Fibroblast of lung (primary cell): ENCODE results near the gene FUOM. TPM values are rescaled to one million over a fixed set of nuclear protein-coding genes. Genes with fewer than 3 reads are reported as not detected.

Experiments used
- DNase-seq, 2 donors: peaks; one replicate each; pipeline versions ENCODE4 v3.0.0 to v3.0.0-alpha.2; 2010; ENCODE audit warnings: low read depth in 2 of 2
- H2AFZ ChIP-seq: 2 replicates; pipeline ENCODE4 v1.5.1; 2012; ENCODE audit warnings: low read length, control low read depth, inconsistent platforms
- H3K27ac ChIP-seq: 2 replicates; pipeline ENCODE4 v1.5.1; 2011; ENCODE audit warnings: low read length, control low read depth; ENCODE audit not compliant: insufficient read depth
- H3K27me3 ChIP-seq: 2 replicates; pipeline ENCODE4 v1.5.1; 2011; ENCODE audit warnings: mild to moderate bottlenecking, low read length; ENCODE audit not compliant: control insufficient read depth, insufficient read depth
- H3K36me3 ChIP-seq: 2 replicates; pipeline ENCODE4 v1.5.1; 2011; ENCODE audit warnings: low read length; ENCODE audit not compliant: control insufficient read depth, insufficient read depth
- H3K4me1 ChIP-seq: 2 replicates; pipeline ENCODE4 v1.5.1; 2011; ENCODE audit warnings: low read length; ENCODE audit not compliant: control insufficient read depth, insufficient read depth; ENCODE audit errors: extremely low read depth
- H3K4me2 ChIP-seq: 2 replicates; pipeline ENCODE4 v1.5.1; 2011; ENCODE audit warnings: low read length, control low read depth; ENCODE audit not compliant: insufficient read depth; ENCODE audit errors: extremely low read depth
- H3K4me3 ChIP-seq, 4 experiments: fragments of 200-600 bp in 1 of 4; sonication (generic) in 1 of 4; replicated peaks in 1 of 4; 2 replicates each; pipeline ENCODE4 v1.5.1; 2011 to 2016; ENCODE audit warnings: low read length in 4 of 4, low read depth in 3 of 4, mild to moderate bottlenecking in 3 of 4, control low read depth in 2 of 4, inconsistent platforms in 1 of 4, mixed read lengths in 1 of 4; ENCODE audit not compliant: insufficient read depth in 1 of 4; ENCODE audit errors: control extremely low read depth in 1 of 4
- H3K79me2 ChIP-seq: 2 replicates; pipeline ENCODE4 v1.5.1; 2012; ENCODE audit warnings: mild to moderate bottlenecking, low read length, inconsistent platforms; ENCODE audit not compliant: control insufficient read depth, insufficient read depth
- H3K9ac ChIP-seq: 2 replicates; pipeline ENCODE4 v1.5.1; 2011; ENCODE audit warnings: mild to moderate bottlenecking, low read length, control low read depth; ENCODE audit not compliant: insufficient read depth
- H3K9me3 ChIP-seq: 2 replicates; pipeline ENCODE4 v1.5.1; 2012; ENCODE audit warnings: low read depth, low read length; ENCODE audit not compliant: control insufficient read depth, insufficient read depth
- H4K20me1 ChIP-seq: 2 replicates; pipeline ENCODE4 v1.5.1; 2011; ENCODE audit warnings: low read length; ENCODE audit not compliant: control insufficient read depth, insufficient read depth; ENCODE audit errors: extremely low read depth
- EZH2 ChIP-seq: IDR thresholded peaks from 2 replicates; pipeline ENCODE4 v1.5.1; 2012; ENCODE audit warnings: low read length, control low read depth, mild to moderate bottlenecking; ENCODE audit errors: missing control alignments
- polyA plus RNA-seq, 2 donors: library from polyadenylated mRNA; depleted of rRNA in 1 of 2; stranded (reverse) in 1 of 2; unstranded in 1 of 2; fragments of >200 nt; gene quantifications; 2 replicates each; pipeline ENCODE4 v1.2.1, GENCODE V29; 2011 to 2012; ENCODE audit warnings: missing spikeins in 1 of 2
- total RNA-seq: library from RNA; depleted of rRNA; stranded (reverse); fragments of >200 nt; gene quantifications from 2 replicates; pipeline ENCODE4 v1.2.1, GENCODE V29; 2014
- TF ChIP-seq, protein P1 (sequence below), 2 donors: IDR thresholded peaks in 1 of 2; conservative IDR thresholded peaks in 1 of 2; 1 replicate in 1 of 2; 2 replicates in 1 of 2; pipeline ENCODE4 v1.5.1; 2011 to 2012; ENCODE audit warnings: low read length in 2 of 2, control low read depth in 1 of 2, inconsistent platforms in 1 of 2, low read depth in 1 of 2, mild to moderate bottlenecking in 1 of 2

The FUOM gene
- total and polyA plus RNA-seq, 2 donors (not counting 1 experiment from before 2014, with no cell fraction given), result 14.2 to 15.0 TPM

DNA sequence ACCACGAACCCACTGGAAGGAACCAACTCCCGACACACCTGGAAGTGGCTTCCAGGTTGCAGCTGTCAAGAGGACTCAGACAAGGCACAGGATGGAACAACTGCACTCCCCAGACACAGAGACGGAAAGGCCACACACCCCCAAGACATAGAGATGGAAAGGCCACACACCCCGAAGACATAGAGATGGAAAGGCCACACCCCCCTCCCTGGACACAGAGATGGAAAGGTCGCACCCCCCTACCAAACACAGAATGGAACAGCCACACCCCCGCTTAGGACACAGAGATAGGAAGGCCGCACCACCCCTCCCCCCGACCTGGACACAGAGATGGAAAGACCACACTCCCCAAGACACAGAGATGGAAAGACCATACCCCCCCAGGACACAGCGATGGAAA lies 41.6 kb downstream of the FUOM start:
- Histone ChIP-seq H4K20me1 (no peaks in the 10 kb centered on the region), H3K9me3 (no peaks in the 10 kb centered on the region), H2AFZ (no peak overlapping the region), H3K4me3 (no peak overlapping the region), H3K27me3 (no peaks in the 10 kb centered on the region), H3K27ac (no peak overlapping the region), H3K4me1 (no peaks in the 10 kb centered on the region), H3K79me2 (no peaks in the 10 kb centered on the region), H3K36me3 (no peaks in the 10 kb centered on the region), H3K9ac (no peak overlapping the region), H3K4me2 (no peak overlapping the region)
- TF ChIP-seq EZH2, result no peak
- TF ChIP-seq, protein P1, sequence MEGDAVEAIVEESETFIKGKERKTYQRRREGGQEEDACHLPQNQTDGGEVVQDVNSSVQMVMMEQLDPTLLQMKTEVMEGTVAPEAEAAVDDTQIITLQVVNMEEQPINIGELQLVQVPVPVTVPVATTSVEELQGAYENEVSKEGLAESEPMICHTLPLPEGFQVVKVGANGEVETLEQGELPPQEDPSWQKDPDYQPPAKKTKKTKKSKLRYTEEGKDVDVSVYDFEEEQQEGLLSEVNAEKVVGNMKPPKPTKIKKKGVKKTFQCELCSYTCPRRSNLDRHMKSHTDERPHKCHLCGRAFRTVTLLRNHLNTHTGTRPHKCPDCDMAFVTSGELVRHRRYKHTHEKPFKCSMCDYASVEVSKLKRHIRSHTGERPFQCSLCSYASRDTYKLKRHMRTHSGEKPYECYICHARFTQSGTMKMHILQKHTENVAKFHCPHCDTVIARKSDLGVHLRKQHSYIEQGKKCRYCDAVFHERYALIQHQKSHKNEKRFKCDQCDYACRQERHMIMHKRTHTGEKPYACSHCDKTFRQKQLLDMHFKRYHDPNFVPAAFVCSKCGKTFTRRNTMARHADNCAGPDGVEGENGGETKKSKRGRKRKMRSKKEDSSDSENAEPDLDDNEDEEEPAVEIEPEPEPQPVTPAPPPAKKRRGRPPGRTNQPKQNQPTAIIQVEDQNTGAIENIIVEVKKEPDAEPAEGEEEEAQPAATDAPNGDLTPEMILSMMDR (conservative IDR thresholded peaks at IDR 0.05 in 1 of 2, IDR thresholded peaks at IDR 0.05 in 1 of 2; ENCODE audit: low read depth in 1 of 2, low read length in 2 of 2), result no peak
- DNase-seq, result no peak

DNA sequence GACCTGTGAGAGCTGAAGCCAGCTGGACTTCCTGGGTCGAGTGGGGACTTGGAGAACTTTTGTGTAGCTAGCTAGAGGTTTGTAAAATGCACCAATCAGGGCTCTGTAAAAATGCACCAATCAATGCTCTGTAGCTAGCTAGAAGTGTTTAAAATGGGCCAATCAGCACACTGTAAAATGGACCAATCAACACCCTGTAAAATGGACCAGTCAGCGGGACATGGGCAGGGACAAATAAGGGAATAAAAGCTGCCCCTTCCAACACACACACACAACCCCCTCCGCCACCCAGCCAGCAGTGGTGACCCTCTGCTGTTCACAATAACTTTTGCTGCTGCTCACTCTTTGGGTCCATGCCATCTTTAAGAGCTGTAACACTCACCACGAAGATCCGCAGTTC lies 42.0 kb downstream of the FUOM start:
- Histone ChIP-seq H3K4me3 (no peak overlapping the region), H3K9me3 (no peaks in the 10 kb centered on the region), H3K4me2 (no peak overlapping the region), H2AFZ (no peak overlapping the region), H3K4me1 (no peaks in the 10 kb centered on the region), H4K20me1 (no peaks in the 10 kb centered on the region), H3K79me2 (no peaks in the 10 kb centered on the region), H3K9ac (no peak overlapping the region), H3K27ac (no peak overlapping the region), H3K27me3 (no peaks in the 10 kb centered on the region), H3K36me3 (no peaks in the 10 kb centered on the region)
- TF ChIP-seq, protein P1 (conservative IDR thresholded peaks at IDR 0.05 in 1 of 2, IDR thresholded peaks at IDR 0.05 in 1 of 2; ENCODE audit: low read depth in 1 of 2, low read length in 2 of 2), result no peak
- TF ChIP-seq EZH2, result no peak
- no peak for DNase-seq

DNA sequence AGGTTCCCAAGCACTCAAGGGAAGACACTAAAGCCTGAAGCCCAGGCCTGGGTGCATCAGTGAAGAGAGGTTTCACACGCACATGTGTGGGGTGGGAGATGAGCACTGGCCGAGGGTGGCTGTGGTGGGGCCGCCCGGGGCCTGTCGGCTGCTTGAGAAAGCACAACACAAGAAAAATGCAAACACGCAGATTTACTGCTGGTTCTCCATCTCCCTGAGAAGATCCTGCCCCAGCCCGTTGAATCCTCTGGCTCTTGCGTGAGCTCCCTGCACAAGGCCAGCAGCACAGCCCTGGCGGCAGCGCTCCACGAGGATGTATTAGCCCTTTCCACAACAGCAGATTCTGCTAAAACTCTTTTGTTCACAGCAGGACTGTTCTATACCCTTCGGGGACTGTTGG lies 42.9 kb downstream of the FUOM start:
- Histone ChIP-seq H3K4me2 (no peak overlapping the region), H3K36me3 (peaks cover 3% of the 10 kb centered on the region), H4K20me1 (no peaks in the 10 kb centered on the region), H3K4me3 (no peak overlapping the region), H3K9me3 (no peaks in the 10 kb centered on the region), H3K27ac (no peak overlapping the region), H3K79me2 (no peaks in the 10 kb centered on the region), H3K4me1 (no peaks in the 10 kb centered on the region), H3K9ac (no peak overlapping the region), H2AFZ (no peak overlapping the region), H3K27me3 (no peaks in the 10 kb centered on the region)
- DNase-seq, result no peak
- no peak for TF ChIP-seq EZH2
- TF ChIP-seq, protein P1 (conservative IDR thresholded peaks at IDR 0.05 in 1 of 2, IDR thresholded peaks at IDR 0.05 in 1 of 2; ENCODE audit: low read depth in 1 of 2, low read length in 2 of 2), result no peak
